CD4-positive, alpha-beta T cell treated with Interleukin-17A for 4 hours (primary cell): ENCODE data around the gene CST1.

Source experiments
- DNase-seq: peaks from one replicate; pipeline ENCODE4 v3.0.0-alpha.2; 2020; ENCODE audit warnings: mixed read lengths

CST1 gene

GRCh38 chr20:23697947-23698346 lies 52.8 kb downstream of the CST1 start:
- no peak for DNase-seq
